GM19193 (cell line): ENCODE results near the gene DGKD.

Source experiments
- POLR2A ChIP-seq: IDR thresholded peaks from 4 replicates; pipeline ENCODE4 v1.6.1; 2011; ENCODE audit not compliant: insufficient read depth, insufficient read length; ENCODE audit errors: extremely low read depth

DGKD gene

DNA sequence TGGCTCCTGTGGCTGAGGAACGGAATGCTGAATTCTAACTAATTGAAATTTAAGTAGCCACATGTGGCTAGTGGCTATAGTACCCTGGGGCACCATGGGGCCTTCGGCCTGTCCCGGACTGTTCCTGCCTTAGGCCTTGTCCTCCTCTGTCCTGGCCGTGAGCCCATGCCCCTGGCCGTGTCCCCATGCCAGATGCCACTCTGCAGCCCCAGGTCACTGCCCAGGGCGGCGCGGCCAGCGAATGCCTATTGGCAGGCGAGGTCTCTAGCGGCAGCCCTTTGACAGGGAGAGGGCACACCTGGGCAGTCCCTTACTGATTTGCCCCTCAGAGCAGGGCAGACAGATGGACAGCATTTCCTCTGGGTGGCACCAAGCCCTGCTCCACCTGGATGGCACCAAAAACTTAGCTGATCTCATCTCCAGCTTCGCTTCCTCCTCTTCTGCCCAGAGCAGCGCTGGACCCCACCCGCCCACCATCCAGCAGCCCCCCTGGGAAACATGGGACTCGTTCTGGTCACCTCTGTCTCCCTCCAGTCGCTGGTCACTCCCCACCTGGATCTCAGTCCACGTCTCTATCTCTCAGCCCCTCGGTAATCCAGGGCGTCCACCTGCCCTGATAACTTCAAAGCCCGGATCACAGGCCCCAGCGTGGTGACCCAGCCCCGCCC is 1.1 kb upstream of the DGKD start:
- TF ChIP-seq POLR2A, result no peak

DNA sequence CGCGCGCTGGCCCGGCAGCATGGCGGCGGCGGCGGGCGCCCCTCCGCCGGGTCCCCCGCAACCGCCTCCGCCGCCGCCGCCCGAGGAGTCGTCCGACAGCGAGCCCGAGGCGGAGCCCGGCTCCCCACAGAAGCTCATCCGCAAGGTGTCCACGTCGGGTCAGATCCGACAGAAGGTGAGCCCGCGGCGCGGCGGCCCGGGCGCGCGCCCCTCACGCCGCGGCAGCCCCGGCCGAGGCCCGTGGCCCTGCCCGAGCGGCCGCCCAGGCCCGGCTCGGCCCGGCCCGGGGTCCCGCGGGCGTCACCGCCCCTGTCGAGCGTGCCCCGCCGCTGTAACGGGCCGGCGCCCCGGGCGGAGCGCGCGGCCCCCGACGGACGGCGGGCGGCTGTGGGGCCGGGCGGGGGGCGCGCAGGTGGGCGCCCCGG is 218 bp downstream of the DGKD start:
- TF ChIP-seq POLR2A, result peak; percentile 72

DNA sequence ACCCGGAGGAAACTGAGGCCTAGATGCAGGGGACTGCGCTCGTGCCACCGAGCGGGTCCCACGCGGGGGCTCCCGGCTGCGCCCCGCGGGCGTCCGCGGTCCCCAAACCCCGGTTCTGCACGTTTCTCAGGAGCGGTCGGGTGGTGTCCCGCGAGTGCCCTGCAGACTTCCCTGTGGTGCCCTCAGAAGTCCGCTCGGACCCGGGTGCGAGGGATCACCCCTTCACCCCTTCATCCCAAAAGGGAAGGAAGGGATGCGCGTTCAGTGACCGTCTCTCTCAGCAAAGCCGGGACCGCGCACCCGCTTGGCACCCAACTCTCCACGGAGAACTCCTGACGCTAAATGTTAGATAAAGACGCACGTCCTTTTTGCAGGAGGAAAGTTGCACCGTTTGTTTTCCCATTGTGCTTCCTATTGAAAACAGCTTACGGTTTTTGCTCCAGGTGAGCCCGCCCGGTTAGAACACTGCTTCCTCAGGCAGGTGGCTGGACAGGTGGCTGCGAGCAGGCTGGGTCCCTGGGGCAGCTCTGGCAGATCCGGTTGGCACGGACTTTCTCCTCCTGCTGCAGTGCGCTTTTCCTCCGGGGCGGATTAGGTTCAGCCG is 779 bp downstream of the DGKD start:
- no peak for TF ChIP-seq POLR2A

DNA sequence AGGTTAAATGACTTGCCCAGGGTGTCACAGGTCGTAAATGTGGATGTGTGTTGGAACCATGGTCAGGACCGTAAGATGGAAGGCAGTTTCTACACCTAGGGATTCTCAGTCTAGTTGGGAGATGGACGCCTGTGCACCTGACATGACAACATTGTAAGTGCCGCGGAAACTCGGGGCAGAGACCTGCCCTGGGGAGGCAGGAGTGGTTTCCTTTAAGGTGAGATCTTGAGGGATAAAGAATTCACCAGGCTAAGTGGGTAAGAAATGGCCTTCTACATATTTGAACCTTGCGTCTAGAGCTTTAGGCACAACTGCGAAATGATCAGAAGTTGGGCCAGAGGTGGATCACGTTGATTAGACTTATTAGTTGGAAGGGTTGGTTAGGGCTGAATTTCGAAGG is 1.6 kb downstream of the DGKD start:
- TF ChIP-seq POLR2A, result no peak

DNA sequence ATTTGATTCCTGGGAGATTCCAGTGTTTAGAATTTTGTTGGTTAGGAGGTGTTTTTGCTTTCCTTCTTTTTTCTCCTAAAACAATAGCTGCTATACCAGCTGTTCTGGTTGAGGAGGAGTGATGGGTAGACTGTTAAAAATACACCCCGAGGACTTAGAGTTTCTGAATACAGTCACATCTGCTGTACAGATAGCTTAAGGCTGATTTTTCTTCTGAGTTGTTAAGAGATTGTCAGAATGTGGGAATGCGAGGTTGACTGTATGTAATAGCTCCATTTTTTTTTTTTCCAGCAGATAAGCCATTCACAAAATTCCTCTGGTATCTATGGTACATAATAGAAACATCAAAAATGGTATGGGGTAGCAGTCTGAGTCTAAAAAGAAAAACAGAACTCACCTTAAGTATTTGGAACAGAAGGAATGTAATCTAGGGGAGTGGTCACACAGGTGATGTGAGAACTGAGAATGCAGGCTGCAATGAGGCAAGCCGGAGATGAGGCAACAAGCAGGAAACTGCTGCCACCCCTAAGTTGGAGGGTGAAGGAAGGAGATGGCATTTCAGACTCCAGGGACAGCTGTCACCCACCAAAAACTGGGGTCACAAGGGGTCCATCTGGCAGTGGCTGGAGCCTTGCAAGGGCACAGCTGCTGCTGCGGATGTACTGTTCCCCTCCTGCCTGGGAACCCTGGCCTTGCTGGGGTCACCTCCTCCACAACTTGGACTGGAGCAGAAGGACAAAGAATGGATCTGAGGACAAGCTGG is 2.4 kb downstream of the DGKD start:
- no peak for TF ChIP-seq POLR2A

DNA sequence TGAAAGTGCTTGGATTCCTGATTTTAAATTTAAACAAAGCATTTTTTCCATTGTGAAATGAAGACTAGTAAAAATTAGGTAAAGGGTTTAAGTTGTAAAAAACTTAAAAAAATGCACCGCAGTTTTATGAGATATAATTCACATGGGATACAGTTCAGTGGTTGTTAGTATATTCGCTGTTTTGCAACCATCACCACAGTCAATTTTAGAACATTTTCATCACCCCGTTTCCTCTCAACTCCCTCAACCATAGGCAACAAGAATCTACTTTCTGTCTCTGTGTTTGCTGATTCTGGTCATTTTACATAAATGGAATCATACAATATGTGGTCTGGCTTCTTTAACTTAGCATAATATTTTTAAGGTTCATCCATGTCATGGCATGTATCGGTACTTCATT is 4.0 kb downstream of the DGKD start:
- TF ChIP-seq POLR2A, result no peak

DNA sequence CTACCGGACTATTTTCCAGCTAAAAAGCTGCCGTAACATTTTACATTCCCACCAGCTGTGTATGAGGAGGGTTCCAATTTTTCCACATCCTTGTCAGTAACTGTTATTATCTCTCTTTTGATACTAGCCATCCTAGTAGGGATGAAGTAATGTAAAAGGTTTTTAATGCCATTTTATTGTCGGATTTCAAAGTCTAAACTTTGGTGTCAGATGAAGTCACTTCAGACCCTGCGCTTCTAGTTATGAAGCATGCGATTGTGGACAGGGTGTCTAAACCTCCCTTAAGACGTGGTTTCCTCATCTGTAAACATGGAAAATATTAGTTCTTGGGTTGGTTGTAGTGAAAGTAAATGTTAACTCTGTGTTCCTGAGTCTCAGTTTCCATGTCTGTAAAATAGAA is 4.7 kb downstream of the DGKD start:
- no peak for TF ChIP-seq POLR2A

DNA sequence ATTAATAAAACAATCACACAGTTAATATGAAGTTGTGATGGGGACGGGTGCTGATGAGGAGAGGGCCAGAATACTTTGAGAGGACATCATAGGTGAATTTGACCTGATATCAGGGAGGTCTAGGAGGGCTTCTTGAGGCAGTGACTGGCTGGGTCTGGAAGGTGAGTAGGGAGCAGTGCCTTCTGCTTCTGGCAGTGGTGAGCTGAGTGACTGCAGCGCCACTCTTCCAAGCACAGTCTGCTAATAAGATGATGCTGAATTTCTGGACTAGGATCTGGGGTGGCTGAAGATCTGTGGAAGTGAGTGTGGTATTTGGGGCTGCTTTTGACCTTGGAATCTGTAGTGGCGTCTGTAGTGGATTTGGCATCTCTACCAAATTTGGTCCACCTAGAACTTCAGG is 5.5 kb downstream of the DGKD start:
- TF ChIP-seq POLR2A, result no peak

DNA sequence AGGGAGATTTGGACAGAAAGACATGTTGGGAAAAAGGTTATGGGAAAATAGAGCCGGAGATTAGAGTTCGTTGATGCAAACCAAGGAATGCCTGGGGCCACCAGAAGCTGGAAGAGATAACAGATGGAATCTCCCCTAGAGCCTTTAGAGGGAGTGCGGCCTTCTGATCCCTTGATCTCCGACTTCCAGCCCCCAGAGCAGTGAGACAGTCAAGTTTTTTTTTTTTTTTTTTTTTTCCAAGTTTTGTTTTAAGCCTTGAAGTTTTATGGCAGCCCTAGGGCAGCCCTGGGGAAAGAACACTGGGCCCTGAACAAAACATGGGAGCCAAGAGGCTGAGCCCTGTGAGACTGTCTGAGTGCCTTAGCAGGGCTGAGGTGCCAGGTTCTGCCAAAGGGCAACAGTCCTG is 6.5 kb downstream of the DGKD start:
- no peak for TF ChIP-seq POLR2A

DNA sequence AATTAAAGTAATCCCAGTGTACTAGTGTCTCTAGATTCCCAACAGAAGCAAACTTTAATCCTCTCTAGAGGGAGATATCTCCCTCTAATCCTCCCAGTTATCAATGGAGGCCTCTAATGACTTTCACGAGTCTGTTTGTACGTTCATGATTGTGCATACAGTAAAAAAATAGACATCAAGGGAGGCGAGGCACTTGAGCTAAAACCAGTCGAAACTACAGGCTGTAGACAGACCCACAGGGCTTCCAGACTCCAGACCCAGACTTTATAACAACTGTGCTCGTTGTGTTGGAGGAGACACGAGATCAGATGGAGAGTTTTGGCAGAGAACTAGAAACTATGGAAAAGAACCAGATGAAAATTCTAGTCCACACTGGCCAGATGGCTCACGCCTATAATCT is 7.0 kb downstream of the DGKD start:
- TF ChIP-seq POLR2A, result no peak

DNA sequence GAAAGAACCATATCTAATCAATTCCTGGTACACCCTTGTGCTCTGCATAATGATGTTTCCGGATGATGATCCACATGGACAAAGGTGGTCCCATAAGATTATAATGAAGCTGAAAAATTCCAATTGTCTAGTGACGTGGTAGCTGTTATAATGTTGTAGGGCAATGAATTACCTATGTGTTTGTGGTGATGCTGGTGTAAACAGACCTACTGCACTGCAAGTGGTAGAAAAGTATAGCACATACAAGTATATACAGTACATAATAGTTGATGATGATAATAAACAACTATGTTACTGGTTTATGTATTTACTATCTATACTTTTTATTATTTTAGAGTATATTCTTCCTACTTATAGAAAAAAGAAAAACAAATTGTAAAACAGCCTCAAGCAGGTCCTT is 8.4 kb downstream of the DGKD start:
- TF ChIP-seq POLR2A, result no peak

DNA sequence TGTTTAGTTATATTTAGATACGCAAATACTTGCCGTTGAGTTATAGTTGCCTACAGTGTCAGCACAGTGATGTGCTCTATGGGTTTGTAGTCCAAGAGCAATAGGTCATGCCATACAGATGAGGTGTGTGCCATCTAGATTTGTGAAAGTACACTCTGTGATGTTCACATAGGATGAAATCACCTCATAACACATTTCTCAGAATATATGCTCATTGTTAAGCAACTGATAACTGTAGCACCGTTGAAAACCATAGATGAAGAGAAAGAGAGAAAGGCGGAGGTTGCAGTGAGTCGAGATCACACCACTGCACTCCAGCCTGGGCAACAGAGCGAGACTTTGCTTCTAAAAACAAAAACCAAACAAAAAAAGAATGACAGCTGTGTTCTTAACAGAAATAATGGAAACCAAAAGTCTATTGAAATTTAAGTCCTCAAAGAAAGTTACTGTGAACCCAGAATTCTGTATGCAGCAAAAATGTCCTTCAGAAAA is 9.5 kb downstream of the DGKD start:
- no peak for TF ChIP-seq POLR2A

DNA sequence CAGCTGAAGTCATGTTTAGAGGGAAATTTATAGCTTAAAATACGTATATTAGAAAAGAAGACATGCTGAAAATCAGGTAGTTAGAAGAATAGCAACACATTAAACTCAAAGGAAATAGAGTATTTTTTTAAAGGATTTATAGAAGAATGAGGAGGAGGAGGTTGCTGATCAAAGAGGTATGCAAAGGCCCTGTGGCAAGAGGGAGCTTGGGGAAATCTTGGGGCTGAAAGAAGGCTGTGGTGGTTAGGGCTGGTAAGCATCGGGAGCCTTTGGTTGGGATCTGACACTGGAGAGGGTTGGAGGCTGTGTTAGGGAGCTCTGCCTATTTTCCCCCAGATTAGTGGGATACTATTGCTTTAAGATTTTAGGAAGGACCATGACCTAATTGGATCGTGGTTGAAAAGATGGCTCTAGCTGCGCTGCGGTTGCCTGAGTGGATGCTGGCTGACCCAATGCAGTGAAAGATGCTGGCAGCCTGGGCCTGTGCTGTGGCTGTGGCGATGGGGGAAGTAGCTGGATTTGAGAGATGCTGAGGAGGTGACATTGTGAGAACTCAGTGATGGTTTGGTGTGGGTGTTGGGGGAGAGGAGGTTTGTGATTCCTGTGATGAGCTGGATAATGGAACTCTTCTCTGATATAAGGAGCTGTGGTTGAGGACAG is 11.7 kb downstream of the DGKD start:
- no peak for TF ChIP-seq POLR2A

DNA sequence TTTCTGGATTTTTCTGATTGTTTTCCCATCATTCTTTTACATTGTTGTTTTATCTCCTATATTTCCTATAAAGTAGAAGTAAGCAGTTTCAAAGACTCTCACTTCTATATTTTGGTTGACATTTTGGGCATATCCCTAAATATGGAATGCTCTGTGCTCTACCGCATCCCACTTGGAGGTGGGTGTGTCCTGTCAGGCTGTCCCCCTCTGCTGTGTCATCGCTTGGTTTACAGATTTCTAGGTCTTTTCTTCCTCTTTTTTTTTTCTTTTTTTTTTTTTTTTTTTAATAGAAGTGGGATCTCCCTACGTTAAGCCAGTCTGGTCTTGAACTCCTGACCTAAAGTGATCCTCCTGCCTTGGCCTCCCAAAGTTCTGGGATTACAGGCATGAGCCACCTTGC is 13.3 kb downstream of the DGKD start:
- no peak for TF ChIP-seq POLR2A

DNA sequence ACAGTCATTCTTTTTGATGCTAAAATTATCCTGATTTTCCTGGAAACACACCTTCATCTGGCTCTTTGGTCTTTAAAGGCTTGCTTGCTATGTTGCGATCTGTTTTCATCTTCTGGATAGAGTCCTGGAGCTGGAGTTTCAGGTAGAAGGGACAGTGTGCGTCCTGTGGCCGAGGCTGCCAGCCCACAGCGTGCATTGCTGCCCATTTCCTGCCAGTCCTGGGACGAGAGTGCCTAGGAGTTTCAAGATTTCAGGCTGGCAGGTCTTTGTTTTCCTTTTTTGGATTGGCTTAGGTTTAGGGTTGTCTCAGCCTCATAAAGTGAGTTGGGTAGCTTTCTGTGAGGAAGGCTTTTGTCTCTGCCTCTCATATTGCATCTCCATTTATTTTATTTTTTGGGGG is 14.5 kb downstream of the DGKD start:
- no peak for TF ChIP-seq POLR2A
